Progenitor cell of endocrine pancreas (in vitro differentiated cells): ENCODE measurements around the gene DNAH5. TPM values are rescaled to one million over a fixed set of nuclear protein-coding genes. Genes with fewer than 3 reads are reported as not detected.

Experiments
- DNase-seq: peaks from one replicate; pipeline ENCODE4 v3.0.0; 2021; ENCODE audit warnings: low spot score; ENCODE audit not compliant: unreplicated experiment
- H3K27ac Mint-ChIP-seq: 2 replicates; pipeline ENCODE4 v1.8.0; 2021; ENCODE audit warnings: mild to moderate bottlenecking, moderate library complexity, mixed read lengths
- H3K27me3 Mint-ChIP-seq: 2 replicates; pipeline ENCODE4 v1.8.0; 2021; ENCODE audit warnings: mixed read lengths
- H3K36me3 Mint-ChIP-seq: 2 replicates; pipeline ENCODE4 v1.8.0; 2022; ENCODE audit warnings: mixed read lengths; ENCODE audit not compliant: insufficient read depth
- H3K4me1 Mint-ChIP-seq: 2 replicates; pipeline ENCODE4 v1.8.0; 2021; ENCODE audit warnings: low read depth, mixed read lengths
- H3K4me3 Mint-ChIP-seq: 2 replicates; pipeline ENCODE4 v1.8.0; 2021; ENCODE audit warnings: low read depth, mild to moderate bottlenecking, moderate library complexity, mixed read lengths
- H3K9me3 Mint-ChIP-seq: 2 replicates; pipeline ENCODE4 v1.8.0; 2021; ENCODE audit warnings: low read depth, mixed read lengths
- total RNA-seq: library from RNA; stranded (reverse); gene quantifications from 2 replicates; pipeline ENCODE4 v1.2.1, GENCODE V29; 2021
- TF ChIP-seq, protein P1 (sequence below): fragments of 200-600 bp; sonication (generic); IDR thresholded peaks from one replicate; pipeline ENCODE4 v1.5.0; 2021; ENCODE audit warnings: antibody characterized with exemption, mild to moderate bottlenecking; ENCODE audit not compliant: unreplicated experiment

The DNAH5 gene
- total RNA-seq, 1 donor from 2014 or later = 1.4 TPM

DNA sequence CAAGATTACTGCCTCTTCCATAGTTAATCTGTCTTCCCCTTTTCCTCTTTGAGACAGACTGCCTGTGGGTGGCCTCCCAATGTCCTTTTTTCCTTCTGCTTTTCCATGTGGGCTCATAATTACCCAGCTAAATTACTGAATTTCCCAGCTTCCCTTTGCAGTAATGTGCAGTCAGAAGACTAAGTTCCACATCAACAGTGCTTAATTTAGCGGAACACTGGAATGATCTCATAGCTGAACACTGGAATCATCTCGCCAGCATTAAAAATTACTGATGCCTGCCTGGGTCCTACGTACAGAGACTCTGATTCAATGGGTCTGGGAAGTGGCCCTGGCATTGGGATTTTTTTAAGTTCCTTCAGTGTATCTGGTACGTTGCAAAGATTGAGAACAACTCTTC is 84.3 kb downstream of the DNAH5 start:
- no peak overlapping the region for H3K27ac Mint-ChIP-seq
- H3K9me3 Mint-ChIP-seq = peaks cover 19% of the 10 kb centered on the region
- H3K4me3 Mint-ChIP-seq = no peak overlapping the region
- DNase-seq = no peak
- H3K27me3 Mint-ChIP-seq = no peaks in the 10 kb centered on the region
- peaks cover 1% of the 10 kb centered on the region for H3K36me3 Mint-ChIP-seq
- TF ChIP-seq, protein P1, sequence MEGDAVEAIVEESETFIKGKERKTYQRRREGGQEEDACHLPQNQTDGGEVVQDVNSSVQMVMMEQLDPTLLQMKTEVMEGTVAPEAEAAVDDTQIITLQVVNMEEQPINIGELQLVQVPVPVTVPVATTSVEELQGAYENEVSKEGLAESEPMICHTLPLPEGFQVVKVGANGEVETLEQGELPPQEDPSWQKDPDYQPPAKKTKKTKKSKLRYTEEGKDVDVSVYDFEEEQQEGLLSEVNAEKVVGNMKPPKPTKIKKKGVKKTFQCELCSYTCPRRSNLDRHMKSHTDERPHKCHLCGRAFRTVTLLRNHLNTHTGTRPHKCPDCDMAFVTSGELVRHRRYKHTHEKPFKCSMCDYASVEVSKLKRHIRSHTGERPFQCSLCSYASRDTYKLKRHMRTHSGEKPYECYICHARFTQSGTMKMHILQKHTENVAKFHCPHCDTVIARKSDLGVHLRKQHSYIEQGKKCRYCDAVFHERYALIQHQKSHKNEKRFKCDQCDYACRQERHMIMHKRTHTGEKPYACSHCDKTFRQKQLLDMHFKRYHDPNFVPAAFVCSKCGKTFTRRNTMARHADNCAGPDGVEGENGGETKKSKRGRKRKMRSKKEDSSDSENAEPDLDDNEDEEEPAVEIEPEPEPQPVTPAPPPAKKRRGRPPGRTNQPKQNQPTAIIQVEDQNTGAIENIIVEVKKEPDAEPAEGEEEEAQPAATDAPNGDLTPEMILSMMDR = no peak
- H3K4me1 Mint-ChIP-seq = no peaks in the 10 kb centered on the region

DNA sequence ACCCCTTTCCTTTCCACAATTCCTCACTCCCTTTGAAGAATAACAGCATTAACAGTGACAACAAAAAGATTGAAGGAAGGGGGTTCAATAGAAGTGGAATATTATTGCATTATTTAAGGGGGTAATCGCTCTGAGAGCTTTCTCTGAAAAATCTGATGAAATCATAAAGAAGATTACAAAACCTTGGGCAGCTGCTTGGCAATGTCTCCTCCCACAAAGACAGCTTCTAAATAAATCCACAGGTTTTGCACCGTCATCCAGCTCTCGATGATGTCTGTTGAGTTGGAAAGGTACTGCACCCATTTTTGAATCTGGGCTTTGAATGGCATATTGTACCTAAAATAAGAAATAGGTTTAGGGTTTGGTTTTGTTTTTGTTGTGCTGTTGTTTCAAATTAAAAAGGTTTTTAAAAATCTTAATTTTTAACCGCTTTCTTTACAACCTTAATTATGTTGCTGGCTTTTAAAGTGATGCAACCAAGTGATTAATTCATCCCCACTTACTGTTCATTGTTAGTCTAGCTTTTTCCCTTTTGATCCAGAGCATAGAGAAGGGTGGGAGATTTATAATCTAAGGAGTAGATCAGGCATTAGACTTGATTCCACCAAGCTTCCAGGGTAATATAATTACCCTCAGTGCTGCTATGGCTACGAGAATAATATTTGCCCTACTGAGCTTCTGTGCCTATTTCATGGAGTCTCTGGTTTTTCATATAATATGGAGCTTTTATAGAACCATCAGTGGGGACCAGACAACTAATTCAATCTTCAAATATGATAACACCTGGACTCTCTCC is 85.0 kb downstream of the DNAH5 start:
- no peak overlapping the region for H3K4me3 Mint-ChIP-seq
- DNase-seq = no peak
- H3K36me3 Mint-ChIP-seq = peaks cover 1% of the 10 kb centered on the region
- H3K4me1 Mint-ChIP-seq = no peaks in the 10 kb centered on the region
- no peak overlapping the region for H3K27ac Mint-ChIP-seq
- H3K9me3 Mint-ChIP-seq = peaks cover 19% of the 10 kb centered on the region
- no peaks in the 10 kb centered on the region for H3K27me3 Mint-ChIP-seq
- TF ChIP-seq, protein P1 = no peak

DNA sequence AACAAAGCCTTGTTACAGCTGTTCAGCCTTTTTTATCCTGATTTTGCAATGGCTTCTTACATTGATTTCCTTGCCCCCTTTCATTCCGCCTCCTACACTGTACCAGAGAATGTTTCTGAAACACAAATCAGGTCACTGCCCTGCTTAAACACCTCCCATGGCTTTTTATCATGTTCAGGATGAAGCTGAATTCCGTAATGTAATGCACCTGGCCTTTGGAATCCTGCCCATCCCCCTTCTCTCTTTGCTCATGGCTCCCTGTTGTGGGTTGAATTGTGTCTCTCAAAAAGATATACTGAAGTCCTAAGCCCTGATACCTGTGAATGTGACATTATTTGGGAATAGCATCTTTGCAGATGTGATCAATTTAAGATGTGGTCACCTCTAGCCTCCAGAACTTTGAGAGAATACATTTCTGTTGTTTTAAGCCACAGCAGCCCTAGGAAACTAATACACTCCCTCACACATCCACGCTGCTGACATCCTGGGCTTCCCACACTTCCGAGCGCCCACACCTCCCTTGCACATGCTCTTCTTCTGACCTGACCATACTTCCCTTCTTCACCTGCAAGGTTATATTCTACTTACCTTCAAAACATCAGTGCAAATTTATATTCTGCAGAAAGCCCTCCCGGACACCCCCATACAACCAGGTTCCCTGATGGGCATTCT is 101.2 kb downstream of the DNAH5 start:
- TF ChIP-seq, protein P1 = no peak
- Mint-ChIP-seq H3K27me3 (no peaks in the 10 kb centered on the region), H3K36me3 (no peaks in the 10 kb centered on the region), H3K9me3 (no peaks in the 10 kb centered on the region), H3K4me3 (no peak overlapping the region), H3K27ac (no peak overlapping the region), H3K4me1 (peaks cover 2% of the 10 kb centered on the region)
- DNase-seq = no peak

DNA sequence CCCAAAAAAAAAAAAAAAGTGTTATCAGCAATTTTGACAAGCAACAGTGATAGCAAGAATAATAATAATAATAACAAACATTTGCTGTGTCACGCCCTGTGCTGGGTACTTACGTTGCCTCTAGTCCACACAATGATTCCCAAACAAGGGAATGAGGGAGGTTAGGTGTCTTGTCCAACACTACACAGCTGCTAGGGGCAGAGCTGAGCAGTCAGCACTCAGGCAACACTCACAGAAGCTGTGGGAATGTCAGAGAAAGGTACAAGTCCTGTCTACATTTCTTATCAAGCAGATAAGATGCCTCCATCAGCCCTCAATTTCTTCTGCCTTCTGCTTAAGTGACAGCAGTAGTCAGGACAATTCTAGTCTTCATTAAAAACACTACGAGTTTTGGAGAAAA is 111.0 kb downstream of the DNAH5 start:
- Mint-ChIP-seq H3K36me3 (peaks cover 1% of the 10 kb centered on the region), H3K27ac (no peak overlapping the region), H3K27me3 (no peaks in the 10 kb centered on the region), H3K9me3 (peaks cover 3% of the 10 kb centered on the region), H3K4me1 (peaks cover 13% of the 10 kb centered on the region), H3K4me3 (no peak overlapping the region)
- TF ChIP-seq, protein P1 = no peak
- no peak for DNase-seq

DNA sequence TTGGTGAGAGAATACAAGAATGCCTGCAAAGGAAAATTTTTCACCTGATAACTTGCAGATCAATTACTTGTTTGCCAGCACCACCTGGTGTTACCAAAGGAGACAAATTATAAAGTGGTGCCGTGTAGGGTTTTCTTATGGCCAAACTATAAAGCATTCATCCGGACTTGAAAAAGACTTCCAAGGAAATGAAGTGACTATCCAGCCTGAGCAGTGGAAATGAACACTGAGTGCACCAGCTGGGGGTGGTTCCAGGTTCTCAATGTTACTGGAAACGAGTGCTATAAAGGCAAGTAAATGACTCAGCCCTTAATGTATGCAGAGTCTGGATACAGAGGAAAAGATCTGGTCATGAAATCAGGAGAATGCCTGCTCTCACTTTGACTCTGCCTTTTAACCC is 113.1 kb downstream of the DNAH5 start:
- DNase-seq = no peak
- H3K36me3 Mint-ChIP-seq = peaks cover 3% of the 10 kb centered on the region
- H3K27me3 Mint-ChIP-seq = no peaks in the 10 kb centered on the region
- TF ChIP-seq, protein P1 = peak; percentile 32
- peaks cover 13% of the 10 kb centered on the region for H3K4me1 Mint-ChIP-seq
- no peak overlapping the region for H3K4me3 Mint-ChIP-seq
- no peak overlapping the region for H3K27ac Mint-ChIP-seq
- peaks cover 11% of the 10 kb centered on the region for H3K9me3 Mint-ChIP-seq
